Testis (tissue), 2 donors: ENCODE results near the gene CNTN4.

ENCODE experiments used
- POLR2A ChIP-seq: fragments of 450-650 bp; IDR thresholded peaks from one replicate; pipeline ENCODE4 v1.6.1; 2017; ENCODE audit warnings: antibody characterized with exemption, mild to moderate bottlenecking, moderate library complexity
- TF ChIP-seq, protein P1 (sequence below), 3 experiments: fragments of 450-650 bp in 2 of 3; fragments of 200-600 bp in 1 of 3; sonication (generic) in 1 of 3; IDR thresholded peaks; one replicate each; pipeline ENCODE4 v1.5.1; 2016 to 2019; ENCODE audit warnings: antibody characterized with exemption in 3 of 3, mild to moderate bottlenecking in 2 of 3, moderate library complexity in 1 of 3

DNA sequence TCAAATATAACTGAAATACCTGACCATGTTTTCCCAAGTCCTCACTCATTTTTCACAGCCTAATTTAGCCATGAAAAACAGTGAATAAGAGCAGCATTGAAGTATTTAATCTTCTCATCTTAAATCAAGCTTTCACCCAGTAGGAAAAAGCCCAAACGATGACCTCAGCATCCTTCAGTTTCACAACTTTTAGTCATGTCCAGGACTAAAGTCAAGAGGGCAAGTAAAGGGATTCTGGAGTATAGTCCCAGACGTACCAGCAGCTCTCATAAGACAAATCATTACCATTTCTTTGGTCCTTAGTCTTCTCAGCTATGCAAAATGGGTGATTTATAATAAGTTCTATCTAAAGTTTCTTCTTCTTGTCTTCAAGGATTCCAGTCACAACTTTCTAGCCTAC lies 774.2 kb downstream of the CNTN4 start:
- TF ChIP-seq, protein P1, sequence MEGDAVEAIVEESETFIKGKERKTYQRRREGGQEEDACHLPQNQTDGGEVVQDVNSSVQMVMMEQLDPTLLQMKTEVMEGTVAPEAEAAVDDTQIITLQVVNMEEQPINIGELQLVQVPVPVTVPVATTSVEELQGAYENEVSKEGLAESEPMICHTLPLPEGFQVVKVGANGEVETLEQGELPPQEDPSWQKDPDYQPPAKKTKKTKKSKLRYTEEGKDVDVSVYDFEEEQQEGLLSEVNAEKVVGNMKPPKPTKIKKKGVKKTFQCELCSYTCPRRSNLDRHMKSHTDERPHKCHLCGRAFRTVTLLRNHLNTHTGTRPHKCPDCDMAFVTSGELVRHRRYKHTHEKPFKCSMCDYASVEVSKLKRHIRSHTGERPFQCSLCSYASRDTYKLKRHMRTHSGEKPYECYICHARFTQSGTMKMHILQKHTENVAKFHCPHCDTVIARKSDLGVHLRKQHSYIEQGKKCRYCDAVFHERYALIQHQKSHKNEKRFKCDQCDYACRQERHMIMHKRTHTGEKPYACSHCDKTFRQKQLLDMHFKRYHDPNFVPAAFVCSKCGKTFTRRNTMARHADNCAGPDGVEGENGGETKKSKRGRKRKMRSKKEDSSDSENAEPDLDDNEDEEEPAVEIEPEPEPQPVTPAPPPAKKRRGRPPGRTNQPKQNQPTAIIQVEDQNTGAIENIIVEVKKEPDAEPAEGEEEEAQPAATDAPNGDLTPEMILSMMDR (IDR thresholded peaks at IDR 0.05) = no peak
- TF ChIP-seq POLR2A = no peak
